SJCRH30 (cell line): ENCODE measurements around the gene STX8. TPM values are rescaled to one million over a fixed set of nuclear protein-coding genes. Genes with fewer than 3 reads are reported as not detected.
"Not testable (repeated sequence)": the region's sequence is repeated elsewhere in the genome, so short reads cannot be mapped to it uniquely, and the experiment has no call there.

Experiments
- DNase-seq, 2 experiments: peaks; one replicate each; pipeline ENCODE4 v3.0.0-alpha.2; 2015 to 2020
- H3K27ac ChIP-seq: fragments of 250-450 bp; sonication (Bioruptor Pico); 2 replicates; pipeline ENCODE4 v1.5.1; 2020; ENCODE audit warnings: mild to moderate bottlenecking, moderate library complexity
- H3K27me3 ChIP-seq: fragments of 250-450 bp; sonication (Bioruptor Pico); 2 replicates; pipeline ENCODE4 v1.5.1; 2020; ENCODE audit warnings: mild to moderate bottlenecking, moderate library complexity
- H3K36me3 ChIP-seq: fragments of 250-450 bp; sonication (Bioruptor Pico); 2 replicates; pipeline ENCODE4 v1.5.1; 2020; ENCODE audit warnings: mild to moderate bottlenecking, moderate library complexity
- H3K4me1 ChIP-seq: fragments of 250-450 bp; sonication (Bioruptor Pico); 2 replicates; pipeline ENCODE4 v1.5.1; 2020; ENCODE audit warnings: mild to moderate bottlenecking, moderate library complexity
- H3K4me3 ChIP-seq: fragments of 250-450 bp; sonication (Bioruptor Pico); 2 replicates; pipeline ENCODE4 v1.5.1; 2020; ENCODE audit warnings: mild to moderate bottlenecking, moderate library complexity
- H3K9me3 ChIP-seq: fragments of 250-450 bp; sonication (Bioruptor Pico); replicated peaks from 2 replicates; pipeline ENCODE4 v1.5.1; 2020; ENCODE audit warnings: mild to moderate bottlenecking, moderate library complexity
- total RNA-seq: library from RNA; depleted of rRNA; stranded (reverse); fragments of >200 nt; shearing (Covaris generic); gene quantifications from 2 replicates; pipeline ENCODE4 v1.2.3, GENCODE V29; 2014

The STX8 gene
- total RNA-seq, 1 experiment from 2014 or later: 47.1 TPM

DNA sequence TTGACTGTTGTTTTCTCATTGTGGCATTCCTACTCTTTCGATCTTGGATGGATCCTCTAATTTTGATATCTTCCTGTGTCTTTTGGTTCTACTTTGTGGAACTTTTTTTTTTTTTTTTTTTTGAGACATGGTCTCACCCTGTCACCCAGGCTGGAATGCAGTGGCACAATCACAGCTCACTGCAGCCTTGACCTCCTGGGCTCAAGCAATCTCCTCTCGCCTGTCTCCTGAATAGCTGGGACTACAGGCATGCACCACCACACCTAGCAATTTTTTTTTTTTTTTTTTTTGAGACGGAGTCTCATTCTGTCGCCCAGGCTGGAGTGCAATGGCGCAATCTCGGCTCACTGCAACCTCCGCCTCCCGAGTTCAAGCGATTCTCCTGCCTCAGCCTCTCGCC lies 220.4 kb downstream of the STX8 start:
- not testable (repeated sequence) for H3K27me3 ChIP-seq, H3K9me3 ChIP-seq, H3K4me1 ChIP-seq, H3K27ac ChIP-seq, H3K4me3 ChIP-seq, H3K36me3 ChIP-seq, DNase-seq

DNA sequence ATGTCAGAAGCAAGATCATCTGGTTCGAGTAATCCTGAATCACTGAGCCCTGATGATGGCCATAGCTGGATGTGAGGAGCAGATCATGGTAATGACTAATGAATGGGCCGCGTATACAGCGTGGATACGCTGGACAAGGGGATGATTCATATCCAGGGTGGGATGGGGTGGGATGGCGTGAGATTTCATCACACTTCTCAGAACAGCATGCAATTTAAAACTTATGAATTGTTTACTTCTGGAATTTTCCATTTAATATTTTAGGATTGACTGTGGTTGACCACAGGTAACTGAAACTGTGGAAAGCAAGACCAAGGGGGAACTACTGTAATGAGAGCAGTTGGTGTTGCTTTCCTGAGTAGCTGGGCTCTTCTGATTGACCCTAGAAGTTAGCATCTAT lies 225.5 kb downstream of the STX8 start:
- peak in 1 of 2 experiments; percentile 23 for DNase-seq
- Histone ChIP-seq H3K27me3 (no peaks in the 10 kb centered on the region), H3K4me3 (no peak overlapping the region), H3K4me1 (no peaks in the 10 kb centered on the region), H3K27ac (no peak overlapping the region), H3K36me3 (no peaks in the 10 kb centered on the region), H3K9me3 (no peaks in the 10 kb centered on the region)

DNA sequence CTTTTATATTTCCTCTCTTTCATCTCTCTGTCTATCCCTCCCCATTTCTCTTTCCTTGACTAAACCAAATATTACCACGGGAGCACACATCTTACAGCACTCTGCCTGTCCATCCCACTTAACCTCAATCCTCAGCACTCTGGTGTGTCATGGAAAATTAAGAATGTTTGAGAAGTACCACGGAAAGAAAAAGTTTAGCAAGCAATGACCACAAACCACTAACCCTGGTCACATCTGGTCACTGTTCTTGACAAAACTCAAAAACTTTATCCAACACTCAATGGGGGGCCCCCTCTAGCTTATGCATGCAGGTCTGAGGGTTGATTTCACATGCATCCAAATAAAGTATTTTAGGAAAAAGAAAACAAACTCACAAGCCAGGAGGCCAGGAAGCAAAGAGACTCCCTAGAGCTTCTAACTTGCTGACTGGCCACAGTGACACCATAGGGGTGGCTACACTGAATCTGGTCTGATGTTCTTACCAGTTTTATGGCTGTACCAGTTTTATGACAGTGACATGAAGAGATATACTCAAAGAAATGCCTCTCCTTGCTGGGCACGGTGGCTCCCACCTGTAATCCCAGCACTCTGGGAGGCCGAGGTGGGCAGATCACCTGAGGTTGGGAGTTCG lies 229.2 kb downstream of the STX8 start:
- no peak for DNase-seq
- Histone ChIP-seq H3K27ac (no peak overlapping the region), H3K27me3 (no peaks in the 10 kb centered on the region), H3K36me3 (no peaks in the 10 kb centered on the region), H3K9me3 (no peaks in the 10 kb centered on the region), H3K4me3 (no peak overlapping the region), H3K4me1 (no peaks in the 10 kb centered on the region)

DNA sequence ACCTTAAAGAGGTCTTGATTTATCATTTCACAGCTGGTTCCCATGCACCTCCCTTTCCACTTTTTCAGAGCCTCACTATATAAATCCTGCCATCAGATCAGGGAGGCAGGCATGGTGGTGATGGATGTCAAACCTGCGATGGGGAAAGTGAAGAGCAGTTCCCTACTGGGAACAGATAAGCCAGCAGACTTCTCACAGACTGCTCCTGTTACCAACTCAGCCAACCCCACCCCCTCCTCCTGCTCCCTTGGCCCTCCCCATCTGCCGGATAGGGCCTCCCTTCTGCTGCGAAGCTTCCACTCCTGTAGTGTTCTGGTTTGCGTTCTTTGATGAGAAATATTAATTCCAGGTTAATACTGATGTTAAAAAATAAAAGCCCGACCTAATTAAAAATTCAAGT lies 232.1 kb downstream of the STX8 start:
- H3K27me3 ChIP-seq: no peaks in the 10 kb centered on the region
- DNase-seq: peak in 1 of 2 experiments; percentile 25
- no peak overlapping the region for H3K4me3 ChIP-seq
- no peak overlapping the region for H3K27ac ChIP-seq
- no peaks in the 10 kb centered on the region for H3K9me3 ChIP-seq
- H3K36me3 ChIP-seq: no peaks in the 10 kb centered on the region
- no peaks in the 10 kb centered on the region for H3K4me1 ChIP-seq

DNA sequence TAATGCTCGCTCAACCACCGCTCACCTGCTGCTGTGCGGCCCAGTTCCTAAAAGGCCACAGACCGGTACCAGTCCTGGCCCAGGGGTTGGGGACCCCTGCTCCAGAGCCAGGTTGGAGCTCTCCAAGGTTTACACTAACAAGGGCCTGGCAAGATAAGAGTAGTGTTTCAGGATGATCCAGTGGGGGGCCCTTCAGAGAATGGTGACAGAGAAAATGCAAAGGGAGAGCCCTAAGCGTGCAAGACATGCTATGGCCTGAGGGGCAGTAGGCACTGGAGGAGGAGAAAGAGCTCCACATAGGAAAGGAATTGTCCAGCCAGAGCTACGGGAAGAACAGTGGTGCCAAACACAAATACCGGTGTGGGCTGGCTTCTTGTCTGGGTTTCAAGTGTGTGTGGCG lies 233.4 kb downstream of the STX8 start:
- no peaks in the 10 kb centered on the region for H3K27me3 ChIP-seq
- no peak for DNase-seq

DNA sequence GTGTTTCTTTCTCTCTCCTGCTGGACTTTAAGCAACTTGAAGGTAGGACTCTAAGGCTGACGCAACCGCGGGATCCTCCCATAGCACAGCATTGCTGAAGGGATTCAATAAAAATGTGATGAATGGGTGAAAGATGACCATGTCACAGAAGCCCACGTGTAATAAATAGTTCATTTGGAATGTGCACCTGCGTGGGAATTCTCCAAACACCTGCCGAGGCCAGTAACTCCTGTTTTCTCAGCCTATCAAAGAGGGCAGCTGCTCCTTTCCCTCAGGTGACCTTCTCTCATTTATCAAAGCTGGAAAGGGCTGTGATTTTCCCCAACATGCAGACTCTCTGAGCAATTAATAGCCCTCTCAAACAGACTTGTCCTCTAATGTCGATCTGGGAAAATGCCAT lies 235.7 kb downstream of the STX8 start:
- H3K27me3 ChIP-seq: no peaks in the 10 kb centered on the region
- no peak overlapping the region for H3K4me3 ChIP-seq
- no peak for DNase-seq
- H3K27ac ChIP-seq: no peak overlapping the region
- no peaks in the 10 kb centered on the region for H3K36me3 ChIP-seq
- H3K4me1 ChIP-seq: no peaks in the 10 kb centered on the region
- H3K9me3 ChIP-seq: no peaks in the 10 kb centered on the region

More for the DNA sequence above, 233.4 kb downstream of the STX8 start:
- Histone ChIP-seq H3K36me3 (no peaks in the 10 kb centered on the region), H3K9me3 (no peaks in the 10 kb centered on the region), H3K27ac (no peak overlapping the region), H3K4me1 (no peaks in the 10 kb centered on the region), H3K4me3 (no peak overlapping the region)

DNA sequence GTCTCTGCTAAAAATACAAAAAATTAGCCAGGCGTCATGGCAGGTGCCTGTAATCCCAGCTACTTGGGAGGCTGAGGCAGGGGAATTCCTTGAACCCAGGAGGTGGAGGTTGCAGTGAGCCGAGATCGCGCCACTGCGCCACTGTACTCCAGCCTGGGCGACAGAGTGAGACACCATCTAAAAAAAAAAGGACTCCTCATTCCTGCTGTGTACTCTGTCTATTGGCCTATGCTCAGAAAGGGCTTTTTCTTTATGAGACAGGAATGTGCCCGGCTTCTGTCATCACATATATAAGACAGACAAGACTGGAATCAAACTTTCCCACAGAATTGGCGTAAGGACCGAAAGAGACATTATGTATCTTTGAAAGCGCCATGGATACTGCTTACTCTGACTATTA lies 236.1 kb downstream of the STX8 start:
- not testable (repeated sequence) for H3K27me3 ChIP-seq, H3K9me3 ChIP-seq, H3K4me3 ChIP-seq, H3K4me1 ChIP-seq, H3K27ac ChIP-seq, H3K36me3 ChIP-seq, DNase-seq

DNA sequence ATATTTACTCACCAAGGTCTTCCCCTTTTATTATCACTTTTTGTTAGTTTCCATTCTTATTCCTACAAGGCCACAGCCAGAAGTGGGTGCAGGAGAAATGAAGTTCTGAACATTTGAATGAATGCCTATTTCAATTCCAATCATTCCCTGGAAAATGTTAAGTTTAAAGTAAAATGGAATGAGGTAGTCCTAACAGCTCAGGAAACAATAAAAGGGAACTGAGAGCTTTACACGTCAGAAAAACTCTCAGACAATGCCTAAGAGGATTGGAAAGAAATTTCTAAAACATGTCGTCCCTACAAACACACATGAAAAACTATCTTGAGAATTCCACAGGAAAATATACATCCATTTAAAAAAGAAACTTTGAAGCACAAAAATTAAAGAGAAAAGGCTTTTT lies 238.8 kb downstream of the STX8 start:
- Histone ChIP-seq H3K9me3 (no peaks in the 10 kb centered on the region), H3K4me3 (no peak overlapping the region), H3K36me3 (no peaks in the 10 kb centered on the region), H3K27ac (no peak overlapping the region), H3K27me3 (no peaks in the 10 kb centered on the region), H3K4me1 (no peaks in the 10 kb centered on the region)
- DNase-seq: no peak

DNA sequence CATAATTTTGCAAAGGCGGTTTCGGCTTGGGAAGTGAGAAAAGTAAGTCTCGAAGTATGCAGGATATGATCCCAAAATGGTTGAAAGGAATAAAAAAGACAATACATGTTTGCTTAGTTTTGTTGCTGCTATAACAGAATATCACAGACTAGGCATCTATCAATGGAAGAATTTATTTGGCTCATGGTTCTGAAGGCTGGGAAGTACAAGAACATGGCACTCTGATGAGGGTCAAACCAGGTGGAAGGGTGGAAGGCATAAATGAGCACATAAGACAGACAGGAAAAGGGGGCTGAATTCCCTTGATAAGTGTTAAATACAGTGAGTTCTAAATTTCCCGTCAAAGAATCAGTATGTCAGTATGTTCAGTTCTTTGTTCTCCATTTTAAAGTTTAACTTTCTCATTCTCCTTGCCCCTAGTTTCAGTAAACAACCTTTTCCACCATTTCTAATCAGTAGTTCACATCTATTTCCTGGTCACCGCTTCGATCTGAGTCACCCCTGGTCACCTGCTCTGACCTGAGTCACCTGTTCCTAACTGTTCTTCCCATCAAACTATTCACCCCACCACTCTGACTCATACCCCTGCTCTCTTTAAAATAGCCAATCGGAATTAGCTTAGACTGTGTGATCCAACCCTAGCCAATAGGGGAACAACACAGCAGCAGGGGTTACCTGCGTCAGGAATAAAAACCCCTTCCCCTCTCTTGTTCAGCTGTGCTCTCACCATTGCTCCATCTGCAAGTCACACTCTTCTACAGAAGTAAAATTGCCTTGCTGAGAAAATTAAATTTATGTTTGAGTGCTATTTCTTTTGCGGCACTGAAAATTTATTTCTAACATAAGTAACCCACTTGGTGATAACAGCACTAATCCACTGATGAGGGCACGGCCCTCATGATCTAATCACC lies 240.8 kb downstream of the STX8 start:
- Histone ChIP-seq H3K27ac (no peak overlapping the region), H3K27me3 (no peaks in the 10 kb centered on the region), H3K9me3 (no peaks in the 10 kb centered on the region), H3K4me1 (no peaks in the 10 kb centered on the region), H3K4me3 (no peak overlapping the region), H3K36me3 (no peaks in the 10 kb centered on the region)
- no peak for DNase-seq

DNA sequence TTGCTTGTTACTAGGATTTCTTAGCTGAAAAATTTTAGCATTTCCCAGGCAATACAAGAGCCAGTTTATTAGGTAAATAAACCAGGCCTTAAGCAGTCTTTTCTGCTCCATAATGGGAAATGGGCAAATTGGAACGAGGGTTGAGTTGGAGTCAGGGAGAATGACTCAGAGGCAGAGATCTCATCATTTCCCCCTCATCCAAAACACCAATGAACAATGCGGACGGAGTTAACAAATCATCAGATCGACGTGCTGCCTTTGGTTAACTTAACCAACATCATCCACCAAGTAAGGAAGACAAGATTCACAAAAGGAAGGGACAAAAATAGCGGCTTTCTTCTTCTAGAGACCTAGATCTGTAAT lies 243.5 kb downstream of the STX8 start:
- Histone ChIP-seq H3K4me1 (no peaks in the 10 kb centered on the region), H3K27ac (no peak overlapping the region), H3K36me3 (no peaks in the 10 kb centered on the region), H3K4me3 (no peak overlapping the region), H3K27me3 (no peaks in the 10 kb centered on the region), H3K9me3 (no peaks in the 10 kb centered on the region)
- DNase-seq: no peak

DNA sequence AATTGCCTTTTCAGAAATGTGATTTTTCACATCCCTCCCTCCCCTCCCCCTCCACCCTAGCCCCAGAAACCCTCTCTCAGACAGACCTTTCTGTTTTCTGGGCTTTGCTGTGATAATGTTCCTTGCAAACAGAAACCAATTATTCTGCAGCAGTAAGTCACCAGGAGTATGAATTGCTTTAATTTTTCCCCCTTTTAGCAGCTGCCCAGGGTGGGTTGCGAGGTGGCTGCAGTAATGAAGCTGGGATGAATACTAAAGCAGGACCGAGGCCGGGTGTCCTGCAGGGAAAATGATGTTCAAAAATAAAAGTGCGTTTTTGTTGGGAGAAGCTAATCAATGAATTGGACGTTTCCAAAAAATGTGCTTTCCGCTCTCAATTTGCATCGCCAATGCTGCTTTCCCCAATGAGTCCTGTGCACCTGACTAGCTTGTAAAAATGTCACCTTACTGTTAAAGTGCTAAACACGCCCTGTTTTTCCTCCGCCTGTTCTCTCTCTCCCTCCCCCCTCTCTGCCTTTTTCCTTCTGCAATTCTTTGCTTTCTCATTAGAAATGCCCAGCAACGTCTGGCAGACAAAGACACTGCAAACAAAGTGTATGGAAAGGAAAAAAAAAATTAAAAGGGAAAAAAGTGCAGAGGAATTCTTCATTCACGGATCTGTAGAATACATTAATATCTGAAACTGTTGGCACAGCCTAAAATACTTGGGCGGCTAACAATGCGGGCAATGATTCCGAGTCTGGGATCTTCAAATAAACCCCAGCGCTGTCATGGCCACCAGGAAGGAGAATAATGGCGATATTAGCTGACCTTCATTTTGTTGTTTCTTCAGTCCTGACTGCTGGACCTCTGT lies 244.1 kb downstream of the STX8 start:
- H3K4me3 ChIP-seq: no peak overlapping the region
- H3K27ac ChIP-seq: no peak overlapping the region
- no peaks in the 10 kb centered on the region for H3K4me1 ChIP-seq
- no peaks in the 10 kb centered on the region for H3K27me3 ChIP-seq
- H3K9me3 ChIP-seq: no peaks in the 10 kb centered on the region
- H3K36me3 ChIP-seq: no peaks in the 10 kb centered on the region
- no peak for DNase-seq

DNA sequence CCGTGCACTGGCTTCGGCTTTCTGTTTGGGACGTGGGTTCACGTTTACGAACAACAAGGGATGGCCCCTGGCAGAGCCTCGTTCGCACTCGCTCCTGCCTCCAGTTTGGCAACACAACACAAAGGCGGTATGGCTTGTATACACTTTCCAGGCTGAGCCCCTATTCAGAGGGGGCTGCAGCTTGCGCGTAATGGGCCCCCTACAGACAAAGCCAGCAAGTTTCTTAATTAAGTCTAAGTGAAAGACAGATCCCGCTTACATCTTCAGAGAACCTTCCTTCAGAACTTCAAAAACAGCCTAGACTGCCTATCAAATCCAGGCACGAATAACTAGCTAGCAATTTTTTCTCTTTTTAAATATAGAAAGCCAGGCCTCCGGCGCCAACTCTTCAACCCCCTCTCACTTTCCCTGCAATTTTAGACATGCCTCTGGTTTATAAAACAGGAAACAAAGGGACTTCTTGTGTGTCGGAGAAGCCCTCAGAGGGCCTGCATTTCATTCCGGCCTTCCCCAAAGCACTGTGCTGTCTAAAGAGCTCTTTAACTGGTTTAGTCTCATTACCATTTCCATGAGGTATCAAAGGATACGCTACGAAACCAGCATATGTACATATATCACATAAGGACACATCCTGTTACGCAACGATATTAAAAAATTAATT lies 244.9 kb downstream of the STX8 start:
- Histone ChIP-seq H3K4me3 (no peak overlapping the region), H3K27me3 (no peaks in the 10 kb centered on the region)
- DNase-seq: no peak

DNA sequence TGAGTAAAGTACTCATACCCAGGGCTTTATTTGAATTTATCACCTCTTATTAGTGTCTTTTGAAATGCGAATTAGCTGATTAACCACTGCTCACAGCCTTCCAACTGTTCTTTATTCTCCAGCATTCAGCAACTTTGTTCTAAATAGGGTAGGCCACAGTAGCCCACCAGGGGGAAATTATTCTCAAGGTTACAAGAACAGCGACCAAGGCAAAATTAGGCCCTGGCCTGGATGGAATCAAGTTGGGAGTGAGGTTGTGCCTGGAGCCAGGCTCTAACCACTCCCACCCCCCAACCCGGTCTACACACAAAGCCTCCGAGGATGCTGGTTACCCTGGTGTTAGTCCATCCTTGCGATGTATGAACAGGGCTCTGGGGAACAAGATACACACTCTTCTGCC lies 245.5 kb downstream of the STX8 start:
- no peaks in the 10 kb centered on the region for H3K9me3 ChIP-seq

More for the DNA sequence above, 244.9 kb downstream of the STX8 start:
- Histone ChIP-seq H3K36me3 (no peaks in the 10 kb centered on the region), H3K27ac (no peak overlapping the region), H3K9me3 (no peaks in the 10 kb centered on the region), H3K4me1 (no peaks in the 10 kb centered on the region)

DNA sequence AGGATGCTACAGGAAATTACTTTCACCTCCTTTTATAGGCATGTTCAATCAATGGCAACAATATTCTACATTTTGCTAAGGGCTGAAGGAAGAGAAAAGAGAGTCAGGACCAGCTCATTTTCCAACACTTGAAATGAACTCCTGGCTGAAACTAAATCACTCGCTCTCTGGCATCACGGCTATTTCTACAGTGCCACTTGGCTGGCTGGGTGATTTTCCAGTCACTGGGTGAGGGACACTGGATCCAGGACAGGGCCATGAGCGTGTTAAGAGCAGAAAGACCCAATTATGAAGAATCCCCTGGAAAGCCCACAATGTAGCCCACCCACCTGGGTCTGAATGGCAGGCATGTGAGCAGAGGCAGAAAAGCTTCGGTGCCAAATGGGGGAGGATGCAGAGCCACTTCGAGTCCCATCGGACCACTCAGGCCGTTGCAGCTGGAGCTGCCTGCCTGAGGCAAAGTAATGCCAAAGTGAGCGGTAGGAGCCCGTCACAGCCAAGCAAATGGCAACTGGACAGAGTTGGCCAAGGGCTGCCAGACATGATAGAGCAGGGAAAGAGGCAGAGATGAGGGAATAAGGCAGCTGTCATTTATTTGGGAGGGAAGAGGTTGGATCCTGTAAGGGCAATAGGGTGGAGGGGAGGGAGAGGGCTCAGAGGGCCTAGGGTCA lies 246.2 kb downstream of the STX8 start:
- H3K27me3 ChIP-seq: no peaks in the 10 kb centered on the region
- no peak overlapping the region for H3K27ac ChIP-seq
- H3K4me1 ChIP-seq: no peaks in the 10 kb centered on the region
- H3K36me3 ChIP-seq: no peaks in the 10 kb centered on the region
- H3K9me3 ChIP-seq: no peaks in the 10 kb centered on the region
- H3K4me3 ChIP-seq: no peak overlapping the region
- no peak for DNase-seq

More for the DNA sequence above, 245.5 kb downstream of the STX8 start:
- no peaks in the 10 kb centered on the region for H3K27me3 ChIP-seq
- DNase-seq: no peak
- no peaks in the 10 kb centered on the region for H3K36me3 ChIP-seq
- H3K4me1 ChIP-seq: no peaks in the 10 kb centered on the region
- H3K4me3 ChIP-seq: no peak overlapping the region
- no peak overlapping the region for H3K27ac ChIP-seq
